ENCODE results near the gene ELMO1. TPM values are rescaled to one million over a fixed set of nuclear protein-coding genes. Genes with fewer than 3 reads are reported as not detected.

The ELMO1 gene
- total and polyA plus RNA-seq, 10 donors, result 26.0 to 494 (median 201) TPM

DNA sequence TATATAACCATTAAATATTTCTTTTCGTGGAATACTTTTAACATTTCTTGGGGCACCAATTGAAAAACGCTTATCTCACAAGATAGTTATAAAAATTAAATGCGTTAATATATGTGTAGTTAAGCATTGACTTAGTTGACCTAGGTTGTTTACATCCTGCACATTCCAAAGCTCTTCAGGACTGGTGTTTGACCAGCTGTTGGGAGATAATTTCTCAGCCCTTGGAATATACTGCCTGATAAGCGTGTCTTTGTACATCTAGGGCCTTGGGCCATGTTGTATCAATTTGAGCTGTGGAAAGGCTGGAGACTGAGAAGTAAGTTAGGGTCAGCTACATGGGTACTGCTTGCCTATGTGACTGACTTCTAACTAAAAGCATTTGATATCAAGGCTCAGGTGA is 634.4 kb downstream of the ELMO1 start:
- 92 to 95% (median 95%) methylated on average over 4 of the region's 4 CpGs for WGBS, 5 donors
- intact Hi-C loops (cut with DNase I; ENCODE audit: low total_unique reads), result no loop called here
- TF ChIP-seq POLR2A (IDR thresholded peaks at IDR 0.05) (no peak), POLR2AphosphoS5 (IDR thresholded peaks at IDR 0.05) (no peak), CTCF (IDR thresholded peaks at IDR 0.05 in 8 of 11, conservative IDR thresholded peaks at IDR 0.05 in 3 of 11) (no peak)
- Histone ChIP-seq H3K27me3 (replicated peaks in 1 of 7) (no peaks in the 10 kb centered on the region), H3K36me3 (no peaks in the 10 kb centered on the region), H3K4me3 (no peak overlapping the region), H3K27ac (no peak overlapping the region), H3K9me3 (no peaks in the 10 kb centered on the region), H3K4me1 (no peaks in the 10 kb centered on the region)
- no peak for DNase-seq

DNA sequence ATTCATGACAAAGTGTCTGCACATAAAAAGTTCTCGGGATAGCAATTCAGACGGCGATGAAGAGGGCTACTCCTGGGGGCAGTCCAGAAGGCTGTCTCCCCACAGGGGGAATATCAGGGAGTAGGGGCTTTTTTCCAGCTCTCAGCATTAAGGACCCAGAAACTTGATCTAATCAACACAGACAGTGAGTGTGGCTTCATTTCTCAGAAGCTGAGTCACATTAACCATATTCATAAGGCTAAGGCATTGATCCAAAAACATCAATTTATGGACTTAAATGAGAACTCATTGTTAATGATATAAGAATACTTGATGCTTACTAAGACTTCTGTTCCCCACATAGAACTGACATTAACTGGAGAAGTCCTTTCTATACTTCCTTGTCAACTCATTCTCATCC is 636.9 kb downstream of the ELMO1 start:
- Histone ChIP-seq H3K36me3 (no peaks in the 10 kb centered on the region), H3K4me3 (no peak overlapping the region), H3K27ac (no peak overlapping the region), H3K9me3 (no peaks in the 10 kb centered on the region), H3K4me1 (no peaks in the 10 kb centered on the region), H3K27me3 (replicated peaks in 1 of 7) (no peaks in the 10 kb centered on the region)
- 59 to 80% (median 74%) methylated on average over 3 of the region's 3 CpGs for WGBS, 5 donors
- intact Hi-C loops (cut with DNase I; ENCODE audit: low total_unique reads), result no loop called here
- no peak for DNase-seq
- TF ChIP-seq POLR2A (IDR thresholded peaks at IDR 0.05) (no peak), POLR2AphosphoS5 (IDR thresholded peaks at IDR 0.05) (no peak), CTCF (IDR thresholded peaks at IDR 0.05 in 8 of 11, conservative IDR thresholded peaks at IDR 0.05 in 3 of 11) (no peak)

- Histone ChIP-seq H3K4me3 (no peak overlapping the region), H3K27me3 (replicated peaks in 1 of 7) (no peaks in the 10 kb centered on the region), H3K4me1 (no peaks in the 10 kb centered on the region), H3K36me3 (no peaks in the 10 kb centered on the region), H3K9me3 (no peaks in the 10 kb centered on the region), H3K27ac (no peak overlapping the region)
- DNase-seq, result no peak
- 47 to 75% (median 50%) methylated on average over 2 of the region's 2 CpGs for WGBS, 5 donors
- intact Hi-C loops (cut with DNase I; ENCODE audit: low total_unique reads), result no loop called here
- TF ChIP-seq POLR2AphosphoS5 (IDR thresholded peaks at IDR 0.05), result no peak
- TF ChIP-seq CTCF (IDR thresholded peaks at IDR 0.05 in 8 of 11, conservative IDR thresholded peaks at IDR 0.05 in 3 of 11), result no peak
- no peak for TF ChIP-seq POLR2A (IDR thresholded peaks at IDR 0.05)
Observed at GRCh38 chr7:36810489-36810888, 638.2 kb downstream of the ELMO1 start.

DNA sequence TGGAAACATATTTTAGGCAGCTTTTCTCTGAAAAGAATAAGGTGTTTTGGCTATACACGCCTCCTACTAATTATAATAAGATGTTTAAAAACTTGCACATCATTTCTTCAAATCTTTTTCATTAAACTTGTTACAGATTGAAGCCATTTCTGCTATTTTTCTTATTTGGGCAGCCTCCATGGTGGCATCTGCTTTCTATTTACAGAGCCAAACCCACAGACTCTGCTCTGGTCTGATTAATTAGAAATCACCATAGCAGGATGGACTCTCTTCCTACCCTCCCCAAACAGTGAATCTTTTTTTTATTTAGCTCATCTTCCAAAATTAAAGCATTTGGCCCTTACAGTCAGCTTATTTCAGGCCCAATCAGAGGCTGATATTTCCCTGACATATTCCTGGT is 638.6 kb downstream of the ELMO1 start:
- no peak for DNase-seq
- Histone ChIP-seq H3K4me3 (no peak overlapping the region), H3K9me3 (no peaks in the 10 kb centered on the region), H3K4me1 (no peaks in the 10 kb centered on the region), H3K27ac (no peak overlapping the region), H3K36me3 (no peaks in the 10 kb centered on the region), H3K27me3 (replicated peaks in 1 of 7) (no peaks in the 10 kb centered on the region)
- no peak for TF ChIP-seq CTCF (IDR thresholded peaks at IDR 0.05 in 8 of 11, conservative IDR thresholded peaks at IDR 0.05 in 3 of 11)
- WGBS, 5 donors, result 93 to 100% (median 96%) methylated on average over 1 of the region's 1 CpG
- intact Hi-C loops (cut with DNase I; ENCODE audit: low total_unique reads), result no loop called here

Data from spleen (tissue), 11 donors.